HEK293 (cell line): ENCODE results near the gene ABLIM2.

Experiments
- CTCF ChIA-PET: fragments of 350-600 bp; formaldehyde crosslinking; extraction: SDS; loops from one replicate; lab custom pipeline; 2021; ENCODE audit warnings: antibody characterized with exemption; lab: Yijun Ruan, JAX
- POLR2A ChIA-PET: fragments of 300-600 bp; formaldehyde crosslinking; extraction: SDS; loops from one replicate; lab custom pipeline; 2020; ENCODE audit warnings: antibody characterized with exemption, inconsistent platforms; lab: Yijun Ruan, JAX
- H3K27ac ChIP-seq: fragments of 200-500 bp; sonication (Bioruptor generic); 2 replicates; pipeline ENCODE4 v1.5.1; 2014; ENCODE audit warnings: low read depth, low read length, control low read depth, inconsistent platforms; ENCODE audit errors: extremely low read depth
- H3K36me3 ChIP-seq, 2 experiments: fragments of 200-500 bp in 1 of 2; sonication (Bioruptor generic) in 1 of 2; 1 replicate in 1 of 2; 2 replicates in 1 of 2; pipeline ENCODE4 v1.5.1; 2014 to 2017; ENCODE audit warnings: inconsistent platforms in 2 of 2, low read length in 2 of 2; ENCODE audit not compliant: control insufficient read depth in 2 of 2, insufficient read depth in 1 of 2
- H3K4me1 ChIP-seq: fragments of 200-500 bp; sonication (Bioruptor generic); 2 replicates; pipeline ENCODE4 v1.5.1; 2014; ENCODE audit warnings: mild to moderate bottlenecking, low read length, inconsistent platforms; ENCODE audit not compliant: control insufficient read depth, insufficient read depth
- H3K4me3 ChIP-seq: 2 replicates; pipeline ENCODE4 v1.5.1; 2011; ENCODE audit warnings: low read depth, mild to moderate bottlenecking, control low read depth, low read length, moderate library complexity
- H3K9me3 ChIP-seq: fragments of 200-500 bp; sonication (Bioruptor generic); 2 replicates; pipeline ENCODE4 v1.5.1; 2014; ENCODE audit warnings: low read depth, low read length, inconsistent platforms; ENCODE audit not compliant: control insufficient read depth, insufficient read depth
- CTCF ChIP-seq: fragments of 450-650 bp; formaldehyde crosslinking; IDR thresholded peaks from 2 replicates; pipeline ENCODE4 v1.5.1; 2016; ENCODE audit warnings: missing biosample characterization, missing genetic modification characterization
- FEZF1 ChIP-seq: fragments of 450-650 bp; formaldehyde crosslinking; IDR thresholded peaks from 2 replicates; pipeline ENCODE4 v1.5.1; 2016; ENCODE audit warnings: missing biosample characterization, missing genetic modification characterization
- GFI1B ChIP-seq: fragments of 450-650 bp; formaldehyde crosslinking; IDR thresholded peaks from 2 replicates; pipeline ENCODE4 v1.5.1; 2016; ENCODE audit warnings: missing biosample characterization, missing genetic modification characterization
- HOXD13 ChIP-seq: sonication (generic); formaldehyde crosslinking; IDR thresholded peaks from 2 replicates; pipeline ENCODE4 v1.8.0; 2022; ENCODE audit warnings: missing genetic modification reagents, borderline replicate concordance
- KLF8 ChIP-seq: fragments of 450-650 bp; formaldehyde crosslinking; IDR thresholded peaks from 2 replicates; pipeline ENCODE4 v1.5.1; 2016; ENCODE audit warnings: missing biosample characterization, missing genetic modification characterization
- PATZ1 ChIP-seq: fragments of 450-650 bp; formaldehyde crosslinking; IDR thresholded peaks from 2 replicates; pipeline ENCODE4 v1.5.1; 2016; ENCODE audit warnings: missing biosample characterization, missing genetic modification characterization
- PBX3 ChIP-seq: sonication (generic); formaldehyde crosslinking; IDR thresholded peaks from 2 replicates; pipeline ENCODE4 v1.8.1; 2022; ENCODE audit warnings: mild to moderate bottlenecking, moderate library complexity, missing genetic modification reagents
- PRDM6 ChIP-seq: fragments of 450-650 bp; formaldehyde crosslinking; IDR thresholded peaks from 2 replicates; pipeline ENCODE4 v1.5.1; 2017; ENCODE audit warnings: missing biosample characterization, missing genetic modification characterization
- ZBTB1 ChIP-seq: fragments of 450-650 bp; formaldehyde crosslinking; IDR thresholded peaks from 2 replicates; pipeline ENCODE4 v1.5.1; 2016; ENCODE audit warnings: missing biosample characterization, missing genetic modification characterization
- ZBTB17 ChIP-seq: fragments of 450-650 bp; formaldehyde crosslinking; IDR thresholded peaks from 2 replicates; pipeline ENCODE4 v1.5.1; 2016; ENCODE audit warnings: missing biosample characterization, missing genetic modification characterization
- ZBTB21 ChIP-seq: fragments of 450-650 bp; formaldehyde crosslinking; IDR thresholded peaks from 2 replicates; pipeline ENCODE4 v1.5.1; 2017; ENCODE audit warnings: missing biosample characterization, missing genetic modification characterization
- ZBTB44 ChIP-seq: fragments of 450-650 bp; IDR thresholded peaks from 2 replicates; pipeline ENCODE4 v1.5.1; 2018; ENCODE audit warnings: missing biosample characterization, mild to moderate bottlenecking, missing genetic modification characterization
- ZNF140 ChIP-seq: fragments of 450-650 bp; formaldehyde crosslinking; IDR thresholded peaks from 2 replicates; pipeline ENCODE4 v1.5.1; 2016; ENCODE audit warnings: missing biosample characterization, missing genetic modification characterization
- ZNF292 ChIP-seq: fragments of 450-650 bp; formaldehyde crosslinking; IDR thresholded peaks from 2 replicates; pipeline ENCODE4 v1.5.1; 2016; ENCODE audit warnings: low read depth, missing biosample characterization, missing genetic modification characterization, borderline replicate concordance
- ZNF362 ChIP-seq: fragments of 450-650 bp; formaldehyde crosslinking; IDR thresholded peaks from 2 replicates; pipeline ENCODE4 v1.5.1; 2016; ENCODE audit warnings: missing biosample characterization, missing genetic modification characterization
- ZNF558 ChIP-seq: fragments of 450-650 bp; formaldehyde crosslinking; IDR thresholded peaks from 2 replicates; pipeline ENCODE4 v1.5.1; 2016; ENCODE audit warnings: missing biosample characterization, missing genetic modification characterization
- ZNF677 ChIP-seq: fragments of 450-650 bp; IDR thresholded peaks from 2 replicates; pipeline ENCODE4 v1.5.0; 2018; ENCODE audit warnings: missing biosample characterization, mild to moderate bottlenecking, missing genetic modification characterization, moderate library complexity
- ZNF692 ChIP-seq: fragments of 450-650 bp; formaldehyde crosslinking; IDR thresholded peaks from 2 replicates; pipeline ENCODE4 v1.5.1; 2016; ENCODE audit warnings: missing biosample characterization, missing genetic modification characterization
- ZSCAN16 ChIP-seq: fragments of 450-650 bp; formaldehyde crosslinking; IDR thresholded peaks from 2 replicates; pipeline ENCODE4 v1.5.1; 2016; ENCODE audit warnings: missing biosample characterization, missing genetic modification characterization

ABLIM2 gene

GRCh38 chr4:8087921-8088495, 70.6 kb downstream of the ABLIM2 start (continued):
- TF ChIP-seq CTCF (tag by site-specific recombination) (no peak), KLF8 (no peak), ZBTB21 (tag by site-specific recombination) (no peak), ZNF558 (tag by site-specific recombination) (no peak), HOXD13 (CRISPR knock-in tag) (no peak), ZNF140 (tag by site-specific recombination) (no peak), PRDM6 (tag by site-specific recombination) (no peak), FEZF1 (tag by site-specific recombination) (no peak), GFI1B (tag by site-specific recombination) (no peak)

- Histone ChIP-seq H3K36me3 (no peaks in the 10 kb centered on the region), H3K4me1 (no peaks in the 10 kb centered on the region), H3K27ac (no peak overlapping the region), H3K9me3 (no peaks in the 10 kb centered on the region), H3K4me3 (no peak overlapping the region)
- ChIA-PET CTCF (no interaction called here), POLR2A (no interaction called here)
- TF ChIP-seq PBX3 (CRISPR knock-in tag) (no peak), ZBTB1 (no peak), ZBTB17 (tag by site-specific recombination) (no peak), ZSCAN16 (tag by site-specific recombination) (no peak), FEZF1 (tag by site-specific recombination) (no peak)
Measured at GRCh38 chr4:8086783-8087445, 71.7 kb downstream of the ABLIM2 start.

- Histone ChIP-seq H3K9me3 (no peaks in the 10 kb centered on the region), H3K27ac (no peak overlapping the region), H3K36me3 (no peaks in the 10 kb centered on the region), H3K4me3 (no peak overlapping the region), H3K4me1 (no peaks in the 10 kb centered on the region)
- ChIA-PET POLR2A (no interaction called here), CTCF (interaction anchor here (0.5 kb wide), 1 partner anchor 246 kb away, joined by 3 read pairs; no protein-coding TSS in a partner anchor)
- TF ChIP-seq ZNF677 (tag by site-specific recombination): no peak
- no peak for TF ChIP-seq ZBTB44 (tag by site-specific recombination)
- no peak for TF ChIP-seq ZNF692 (tag by site-specific recombination)
- no peak for TF ChIP-seq ZNF292 (tag by site-specific recombination)
- TF ChIP-seq ZNF362 (tag by site-specific recombination): no peak
- no peak for TF ChIP-seq PATZ1 (tag by site-specific recombination)
Measured at GRCh38 chr4:8085491-8086117, 73.0 kb downstream of the ABLIM2 start.
